ENCODE results near the gene LRRC15.

DNA sequence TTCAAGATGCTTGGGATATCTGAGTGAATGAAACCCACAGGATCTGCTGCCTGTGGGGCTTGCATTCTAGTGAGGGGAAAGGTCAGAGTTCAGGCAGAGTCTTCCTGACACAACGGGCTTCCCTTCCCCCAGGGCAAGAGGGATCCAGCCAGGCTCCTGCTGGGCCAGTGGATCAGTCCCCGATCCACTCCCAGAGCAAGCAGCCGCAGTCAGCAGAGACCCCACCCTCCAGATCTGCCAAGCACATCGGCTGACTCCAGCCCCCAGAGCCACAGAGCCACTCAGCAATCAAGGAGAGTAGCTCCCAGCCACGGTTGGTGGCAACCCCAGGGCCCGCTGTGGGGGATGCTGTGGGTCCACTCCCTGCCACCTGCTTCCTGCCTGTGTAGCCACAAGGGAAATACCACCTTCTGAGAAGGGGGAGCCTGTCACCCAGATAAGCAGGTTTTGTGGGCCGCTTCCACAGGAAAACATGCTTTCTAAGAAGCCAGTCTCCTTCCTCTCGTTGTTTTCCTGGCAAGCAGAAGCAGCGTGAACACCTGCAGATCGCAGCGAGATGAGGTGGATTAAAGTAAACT is 63.3 kb downstream of the LRRC15 start:
- TF ChIP-seq, protein P1, sequence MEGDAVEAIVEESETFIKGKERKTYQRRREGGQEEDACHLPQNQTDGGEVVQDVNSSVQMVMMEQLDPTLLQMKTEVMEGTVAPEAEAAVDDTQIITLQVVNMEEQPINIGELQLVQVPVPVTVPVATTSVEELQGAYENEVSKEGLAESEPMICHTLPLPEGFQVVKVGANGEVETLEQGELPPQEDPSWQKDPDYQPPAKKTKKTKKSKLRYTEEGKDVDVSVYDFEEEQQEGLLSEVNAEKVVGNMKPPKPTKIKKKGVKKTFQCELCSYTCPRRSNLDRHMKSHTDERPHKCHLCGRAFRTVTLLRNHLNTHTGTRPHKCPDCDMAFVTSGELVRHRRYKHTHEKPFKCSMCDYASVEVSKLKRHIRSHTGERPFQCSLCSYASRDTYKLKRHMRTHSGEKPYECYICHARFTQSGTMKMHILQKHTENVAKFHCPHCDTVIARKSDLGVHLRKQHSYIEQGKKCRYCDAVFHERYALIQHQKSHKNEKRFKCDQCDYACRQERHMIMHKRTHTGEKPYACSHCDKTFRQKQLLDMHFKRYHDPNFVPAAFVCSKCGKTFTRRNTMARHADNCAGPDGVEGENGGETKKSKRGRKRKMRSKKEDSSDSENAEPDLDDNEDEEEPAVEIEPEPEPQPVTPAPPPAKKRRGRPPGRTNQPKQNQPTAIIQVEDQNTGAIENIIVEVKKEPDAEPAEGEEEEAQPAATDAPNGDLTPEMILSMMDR (IDR thresholded peaks at IDR 0.05) = no peak
- no peak for TF ChIP-seq POLR2A (IDR thresholded peaks at IDR 0.05)
- no peak for TF ChIP-seq POLR2AphosphoS5 (IDR thresholded peaks at IDR 0.05; ENCODE audit: insufficient read depth in 1 of 2, low read depth in 1 of 2)

Measured in vagina (tissue), 2 donors.